Measurements from ENCODE around the gene KLHDC4.

DNA sequence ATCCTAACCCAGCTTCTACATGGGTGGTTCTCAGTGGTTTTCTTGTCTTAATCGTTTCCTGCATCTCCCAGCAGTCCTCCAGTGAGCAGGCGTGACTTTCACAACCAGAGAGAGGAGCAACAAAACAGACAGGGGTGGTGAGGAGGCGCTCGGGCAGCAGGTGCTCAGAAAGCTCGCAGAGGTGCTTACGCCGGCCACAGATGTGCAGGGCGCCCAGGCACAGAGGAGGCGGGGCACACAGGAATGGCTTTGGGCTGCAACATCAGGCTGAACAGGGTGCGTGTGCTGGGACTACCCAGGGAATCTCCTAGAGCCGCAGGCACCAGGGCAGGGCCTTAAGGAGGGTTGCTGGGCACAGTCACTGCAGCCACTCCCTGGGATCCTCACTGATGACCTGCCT is 32.6 kb downstream of the KLHDC4 start:
- no peak for TF ChIP-seq JUNB (IDR thresholded peaks at IDR 0.05; ENCODE audit: unreplicated experiment)
- TF ChIP-seq, protein P1, sequence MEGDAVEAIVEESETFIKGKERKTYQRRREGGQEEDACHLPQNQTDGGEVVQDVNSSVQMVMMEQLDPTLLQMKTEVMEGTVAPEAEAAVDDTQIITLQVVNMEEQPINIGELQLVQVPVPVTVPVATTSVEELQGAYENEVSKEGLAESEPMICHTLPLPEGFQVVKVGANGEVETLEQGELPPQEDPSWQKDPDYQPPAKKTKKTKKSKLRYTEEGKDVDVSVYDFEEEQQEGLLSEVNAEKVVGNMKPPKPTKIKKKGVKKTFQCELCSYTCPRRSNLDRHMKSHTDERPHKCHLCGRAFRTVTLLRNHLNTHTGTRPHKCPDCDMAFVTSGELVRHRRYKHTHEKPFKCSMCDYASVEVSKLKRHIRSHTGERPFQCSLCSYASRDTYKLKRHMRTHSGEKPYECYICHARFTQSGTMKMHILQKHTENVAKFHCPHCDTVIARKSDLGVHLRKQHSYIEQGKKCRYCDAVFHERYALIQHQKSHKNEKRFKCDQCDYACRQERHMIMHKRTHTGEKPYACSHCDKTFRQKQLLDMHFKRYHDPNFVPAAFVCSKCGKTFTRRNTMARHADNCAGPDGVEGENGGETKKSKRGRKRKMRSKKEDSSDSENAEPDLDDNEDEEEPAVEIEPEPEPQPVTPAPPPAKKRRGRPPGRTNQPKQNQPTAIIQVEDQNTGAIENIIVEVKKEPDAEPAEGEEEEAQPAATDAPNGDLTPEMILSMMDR (conservative IDR thresholded peaks at IDR 0.05; ENCODE audit: low read depth in 2 of 2): no peak
- TF ChIP-seq EZH2 (IDR thresholded peaks at IDR 0.05; ENCODE audit: low read depth, unreplicated experiment): no peak
- TF ChIP-seq POLR2AphosphoS5 (IDR thresholded peaks at IDR 0.05; ENCODE audit: low read depth): no peak
- TF ChIP-seq ZNF331 (CRISPR knock-in tag; IDR thresholded peaks at IDR 0.05; ENCODE audit: low read depth): no peak

Measured in GM23338 (cell line).